CD14-positive monocyte (primary cell): ENCODE results near the gene DZANK1. TPM values are rescaled to one million over a fixed set of nuclear protein-coding genes. Genes with fewer than 3 reads are reported as not detected.

Experiments used
- DNase-seq, 3 donors: peaks; one replicate each; pipeline ENCODE4 v3.0.0-alpha.2; 2011 to 2022
- H2AFZ ChIP-seq: 2 replicates; pipeline ENCODE4 v1.6.0; 2012; ENCODE audit warnings: mild to moderate bottlenecking, low read depth, low read length, inconsistent platforms; ENCODE audit not compliant: insufficient read depth, poor library complexity, severe bottlenecking
- H3K27ac ChIP-seq, 2 donors: 1 replicate in 1 of 2; 2 replicates in 1 of 2; pipeline ENCODE4 v1.5.1; 2012 to 2013; ENCODE audit warnings: low read length in 2 of 2, control low read depth in 1 of 2, inconsistent platforms in 1 of 2, low read depth in 1 of 2, mild to moderate bottlenecking in 1 of 2
- H3K27me3 ChIP-seq, 2 donors: one replicate each; pipeline versions ENCODE4 v1.6.0 to v1.6.1; 2011 to 2013; ENCODE audit warnings: low read length in 2 of 2; ENCODE audit not compliant: control insufficient read depth in 2 of 2, insufficient read depth in 2 of 2
- H3K36me3 ChIP-seq, 2 donors: replicated peaks in 1 of 2; 1 replicate in 1 of 2; 2 replicates in 1 of 2; pipeline versions ENCODE4 v1.5.1 to v1.6.1; 2012 to 2013; ENCODE audit warnings: low read length in 2 of 2, control low read depth in 1 of 2, inconsistent platforms in 1 of 2, mild to moderate bottlenecking in 1 of 2; ENCODE audit not compliant: insufficient read depth in 2 of 2, control insufficient read depth in 1 of 2
- H3K4me1 ChIP-seq, 2 donors: 1 replicate in 1 of 2; 2 replicates in 1 of 2; pipeline versions ENCODE4 v1.5.1 to v1.6.1; 2012 to 2013; ENCODE audit warnings: low read length in 2 of 2, control low read depth in 1 of 2, inconsistent platforms in 1 of 2, mild to moderate bottlenecking in 1 of 2, moderate library complexity in 1 of 2; ENCODE audit not compliant: insufficient read depth in 2 of 2, control insufficient read depth in 1 of 2
- H3K4me2 ChIP-seq: replicated peaks from 2 replicates; pipeline ENCODE3; 2012; ENCODE audit warnings: low read length, moderate library complexity, mild to moderate bottlenecking; ENCODE audit not compliant: poor library complexity, severe bottlenecking; ENCODE audit errors: extremely low read depth
- H3K4me3 ChIP-seq, 3 experiments: fragments of 200-600 bp in 1 of 3; sonication (generic) in 1 of 3; replicated peaks in 1 of 3; 1 replicate in 2 of 3; 2 replicates in 1 of 3; pipeline ENCODE4 v1.5.1; 2011 to 2013; ENCODE audit warnings: low read length in 3 of 3, mild to moderate bottlenecking in 3 of 3, control low read depth in 2 of 3, low read depth in 2 of 3, inconsistent platforms in 1 of 3, moderate library complexity in 1 of 3
- H3K79me2 ChIP-seq: 2 replicates; pipeline ENCODE4 v1.6.0; 2012; ENCODE audit warnings: mild to moderate bottlenecking, control low read depth, inconsistent platforms, low read length, moderate library complexity; ENCODE audit not compliant: insufficient read depth
- H3K9ac ChIP-seq: 2 replicates; pipeline ENCODE4 v1.6.0; 2017; ENCODE audit warnings: low read length, mild to moderate bottlenecking; ENCODE audit not compliant: insufficient read depth, poor library complexity, severe bottlenecking
- H3K9me3 ChIP-seq, 2 donors: replicated peaks in 1 of 2; 1 replicate in 1 of 2; 2 replicates in 1 of 2; pipeline versions ENCODE4 v1.5.1 to v1.6.1; 2012 to 2013; ENCODE audit warnings: low read length in 2 of 2, control low read depth in 1 of 2; ENCODE audit not compliant: control insufficient read depth in 1 of 2, insufficient read depth in 1 of 2
- H4K20me1 ChIP-seq: 2 replicates; pipeline ENCODE4 v1.6.0; 2012; ENCODE audit warnings: mild to moderate bottlenecking, low read length, control low read depth, moderate library complexity; ENCODE audit not compliant: insufficient read depth
- H3K27ac Mint-ChIP-seq, 7 donors: one replicate each; pipeline ENCODE4 v1.8.0; 2020; ENCODE audit warnings: mild to moderate bottlenecking in 7 of 7, mixed read lengths in 7 of 7, moderate library complexity in 6 of 7, inconsistent platforms in 2 of 7
- H3K27me3 Mint-ChIP-seq, 3 donors: one replicate each; pipeline ENCODE4 v1.8.0; 2021 to 2022; ENCODE audit warnings: low read depth in 3 of 3, mild to moderate bottlenecking in 3 of 3, mixed read lengths in 3 of 3, moderate library complexity in 3 of 3, inconsistent platforms in 1 of 3
- H3K36me3 Mint-ChIP-seq, 2 donors: one replicate each; pipeline ENCODE4 v1.8.0; 2020; ENCODE audit warnings: mixed read lengths in 2 of 2, inconsistent platforms in 1 of 2, mild to moderate bottlenecking in 1 of 2
- H3K4me1 Mint-ChIP-seq: one replicate; pipeline ENCODE4 v1.8.0; 2020; ENCODE audit warnings: mild to moderate bottlenecking, mixed read lengths
- H3K4me3 Mint-ChIP-seq, 2 donors: one replicate each; pipeline ENCODE4 v1.8.0; 2020; ENCODE audit warnings: mild to moderate bottlenecking in 2 of 2, mixed read lengths in 2 of 2, moderate library complexity in 1 of 2
- H3K9me3 Mint-ChIP-seq, 7 donors: one replicate each; pipeline ENCODE4 v1.8.0; 2020 to 2022; ENCODE audit warnings: mixed read lengths in 7 of 7, mild to moderate bottlenecking in 6 of 7, moderate library complexity in 6 of 7, inconsistent platforms in 2 of 7
- CTCF ChIP-seq: fragments of 200-600 bp; IDR thresholded peaks from one replicate; pipeline ENCODE4 v1.8.0; 2022; ENCODE audit warnings: antibody characterized with exemption, mild to moderate bottlenecking
- WGBS: methylation state at CpG from one replicate; pipeline ENCODE4 v1.1.5; 2013; ENCODE audit warnings: missing lambda C conversion rate; ENCODE audit not compliant: insufficient coverage; 5-methylcytosine and 5-hydroxymethylcytosine counted together
- intact Hi-C, 2 donors: fragments of 100-400 bp; cut with micrococcal nuclease; formaldehyde crosslinking; loops; one replicate each; pipeline versions ENCODE4 v1.15.0 to v1.15.1; 2023
- polyA minus RNA-seq: library from RNA; depleted of rRNA, polyadenylated mRNA; stranded (reverse); fragments of >200 nt; gene quantifications from 2 replicates; pipeline ENCODE4 v1.2.3, GENCODE V29; 2012
- polyA plus RNA-seq, 3 donors: library from polyadenylated mRNA; depleted of rRNA in 1 of 3; unstranded in 2 of 3; stranded (reverse) in 1 of 3; fragments of 300-500 nt in 2 of 3; fragments of >200 nt in 1 of 3; fragmentation: Illumina TruSeq in 2 of 3; gene quantifications; 1 replicate in 2 of 3; 2 replicates in 1 of 3; pipeline ENCODE4 v1.2.3, GENCODE V29; 2012 to 2021
- total RNA-seq, 12 experiments: library from RNA in 1 of 12; stranded (reverse) in 1 of 12; fragments of 120-200 nt in 1 of 12; gene quantifications; one replicate each; pipeline ENCODE4 v1.2.4 and lab custom pipeline; 2013 to 2026; ENCODE audit warnings: mixed read lengths in 6 of 12, inconsistent platforms in 1 of 12

Gene DZANK1
- total RNA-seq (2013) = 0.67 TPM
- 1 to 10 TPM in 1 of 3 donors, under 1 TPM in 2; 0.17 to 1.3 (median 0.69) TPM for polyA plus RNA-seq
- polyA minus RNA-seq = 0.28 and 0.88 TPM in 2 replicates
- 0.25 to 4.6 (median 1.3) reads per million in 11 experiments for total RNA-seq (lab: John Stamatoyannopoulos, UW)

- WGBS = under 1% methylated on average over 45 of the region's 57 CpGs
- peak within 1 kb of the TSS; percentile 86 for H3K9ac ChIP-seq
- H3K9me3 Mint-ChIP-seq = no peaks in the 10 kb centered on the region
- peak within 1 kb of the TSS; percentile 45 to 100 (median 70) for H3K4me3 ChIP-seq
- H3K79me2 ChIP-seq = peaks cover 30% of the 10 kb centered on the region
- peaks cover 9 to 29% of the 10 kb centered on the region in 2 donors for H3K36me3 ChIP-seq
- H4K20me1 ChIP-seq = no peaks in the 10 kb centered on the region
- H3K4me2 ChIP-seq = peak within 1 kb of the TSS; percentile 87
- peak within 1 kb of the TSS; percentile 43 to 92 for H3K27ac ChIP-seq
- H3K27me3 ChIP-seq = no peaks in the 10 kb centered on the region
- peak within 1 kb of the TSS; percentile 93 to 99 (median 97) for H3K27ac Mint-ChIP-seq
- DNase-seq = peak; percentile 89 to 92 (median 90)
- H3K4me1 Mint-ChIP-seq = peaks cover 15% of the 10 kb centered on the region
- peaks cover 14 to 22% of the 10 kb centered on the region in 2 donors for H3K4me1 ChIP-seq
- intact Hi-C loops = loop anchor here (2.0 to 10.0 kb wide), 4 partner anchors 40 to 182 kb away; partner anchors contain the start of genes DTD1 (in 2 of the 2), SEC23B (in 1 of the 2) and ZNF133 (in 1 of the 2)
- TF ChIP-seq CTCF = no peak
- peaks cover 0 to 2% (median 0%) of the 10 kb centered on the region in 3 donors for H3K27me3 Mint-ChIP-seq
- H2AFZ ChIP-seq = peak within 1 kb of the TSS; percentile 97
- no peaks in the 10 kb centered on the region for H3K9me3 ChIP-seq
- H3K4me3 Mint-ChIP-seq = peak within 1 kb of the TSS; percentile 97 to 98
- peaks cover 16 to 17% of the 10 kb centered on the region in 2 donors for H3K36me3 Mint-ChIP-seq
Measured at GRCh38 chr20:18466894-18467730, at the start of gene DZANK1, which contains the start of gene POLR3F. Gene DZANK1 (minus strand): TSS chr20:18467030. CDS start chr20:18465358, 1,672 bp downstream. Gene POLR3F (plus strand): TSS chr20:18467390. CDS start chr20:18467507, 117 bp downstream.

GRCh38 chr20:18515973-18516372 is 49.1 kb upstream of the DZANK1 start:
- H3K4me1 ChIP-seq = peaks cover 21 to 29% of the 10 kb centered on the region in 2 donors
- Mint-ChIP-seq H3K27ac (no peak overlapping the region), H3K4me3 (no peak overlapping the region), H3K4me1 (peaks cover 27% of the 10 kb centered on the region), H3K27me3 (no peaks in the 10 kb centered on the region), H3K36me3 (peaks cover 14 to 15% of the 10 kb centered on the region in 2 donors), H3K9me3 (peaks cover 0 to 3% (median 0%) of the 10 kb centered on the region in 7 donors)
- no peak overlapping the region for H3K4me2 ChIP-seq
- H3K9me3 ChIP-seq = no peaks in the 10 kb centered on the region
- no peak overlapping the region for H3K4me3 ChIP-seq
- H3K27ac ChIP-seq = peak overlapping the region in 1 of 2 donors; percentile 15
- H3K79me2 ChIP-seq = peaks cover 83% of the 10 kb centered on the region
- intact Hi-C loops = loop anchor here in 1 of 2 donors (10.0 kb wide), 1 partner anchor 101 kb away; no protein-coding TSS in a partner anchor
- no peak for DNase-seq
- H3K9ac ChIP-seq = no peak overlapping the region
- no peaks in the 10 kb centered on the region for H3K27me3 ChIP-seq
- no peak for TF ChIP-seq CTCF
- H3K36me3 ChIP-seq = peaks cover 31 to 68% of the 10 kb centered on the region in 2 donors
- H4K20me1 ChIP-seq = no peaks in the 10 kb centered on the region
- H2AFZ ChIP-seq = no peak overlapping the region
